Mucosa of stomach (tissue), 1 donor: ENCODE data around the gene GRM8.

Experiments used
- H3K27me3 ChIP-seq: one replicate; pipeline ENCODE4 v1.7.0; 2013; ENCODE audit warnings: mild to moderate bottlenecking, low read length; ENCODE audit not compliant: control insufficient read depth, insufficient read depth
- H3K36me3 ChIP-seq: one replicate; pipeline ENCODE4 v1.7.0; 2013; ENCODE audit warnings: low read length; ENCODE audit not compliant: control insufficient read depth, insufficient read depth
- H3K4me1 ChIP-seq: one replicate; pipeline ENCODE4 v1.7.0; 2013; ENCODE audit warnings: mild to moderate bottlenecking, low read length; ENCODE audit not compliant: control insufficient read depth, insufficient read depth
- H3K4me3 ChIP-seq: one replicate; pipeline ENCODE4 v1.7.0; 2013; ENCODE audit warnings: low read length
- H3K9ac ChIP-seq: one replicate; pipeline ENCODE4 v1.7.0; 2013; ENCODE audit warnings: mild to moderate bottlenecking, low read length, moderate library complexity
- H3K9me3 ChIP-seq: one replicate; pipeline ENCODE4 v1.7.0; 2013; ENCODE audit warnings: mild to moderate bottlenecking, low read length, moderate library complexity; ENCODE audit not compliant: control insufficient read depth
- donor health status: Pancreatic carcinoma.

GRM8 gene

DNA sequence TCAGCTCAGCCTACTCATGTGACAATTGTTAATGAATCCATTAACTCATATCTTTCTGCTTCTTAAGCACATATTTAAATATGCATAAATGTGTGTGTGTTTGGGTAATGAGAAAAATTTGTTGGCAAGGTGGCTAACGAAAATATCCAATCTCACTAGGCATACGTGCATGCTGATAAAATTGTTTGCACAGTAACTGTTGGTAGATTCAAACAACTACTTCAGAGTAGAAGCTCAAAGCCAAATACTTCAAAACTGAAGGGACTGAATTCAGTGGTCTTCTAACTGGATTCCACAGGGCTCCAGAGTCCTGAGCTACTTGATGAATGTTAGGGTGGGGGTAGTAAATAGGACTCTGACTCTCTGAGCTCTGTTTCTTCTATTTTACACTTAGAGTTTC, 757.0 kb downstream of the GRM8 start:
- Histone ChIP-seq H3K4me3 (no peak overlapping the region), H3K4me1 (no peaks in the 10 kb centered on the region), H3K9me3 (no peaks in the 10 kb centered on the region), H3K36me3 (no peaks in the 10 kb centered on the region), H3K27me3 (no peaks in the 10 kb centered on the region), H3K9ac (no peak overlapping the region)

DNA sequence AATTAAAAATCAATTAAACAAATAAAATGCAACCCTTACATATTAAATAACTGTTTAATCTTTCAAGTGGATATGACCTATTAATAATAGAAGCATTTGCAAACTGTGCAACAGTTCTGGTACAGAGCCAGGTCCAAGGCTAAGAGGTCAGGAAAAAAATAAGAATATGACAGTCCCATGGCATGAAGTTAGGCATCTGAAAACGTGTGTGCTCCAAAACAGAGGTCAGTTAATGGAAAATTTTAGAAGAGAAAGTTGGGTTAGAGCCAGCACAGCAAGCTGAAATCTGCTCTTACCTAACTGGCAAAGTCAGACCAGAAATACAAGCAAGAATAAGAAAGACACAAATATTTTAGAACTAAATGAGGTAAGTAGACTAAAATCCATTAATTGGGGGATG, 757.7 kb downstream of the GRM8 start:
- Histone ChIP-seq H3K27me3 (no peaks in the 10 kb centered on the region), H3K4me1 (no peaks in the 10 kb centered on the region), H3K9me3 (no peaks in the 10 kb centered on the region), H3K36me3 (no peaks in the 10 kb centered on the region), H3K4me3 (no peak overlapping the region), H3K9ac (no peak overlapping the region)

- Histone ChIP-seq H3K27me3 (no peaks in the 10 kb centered on the region), H3K36me3 (no peaks in the 10 kb centered on the region), H3K9me3 (no peaks in the 10 kb centered on the region), H3K9ac (no peak overlapping the region), H3K4me1 (no peaks in the 10 kb centered on the region), H3K4me3 (no peak overlapping the region)
These were observed 758.9 kb downstream of the GRM8 start for GRCh38 chr7:126493801-126494200.

DNA sequence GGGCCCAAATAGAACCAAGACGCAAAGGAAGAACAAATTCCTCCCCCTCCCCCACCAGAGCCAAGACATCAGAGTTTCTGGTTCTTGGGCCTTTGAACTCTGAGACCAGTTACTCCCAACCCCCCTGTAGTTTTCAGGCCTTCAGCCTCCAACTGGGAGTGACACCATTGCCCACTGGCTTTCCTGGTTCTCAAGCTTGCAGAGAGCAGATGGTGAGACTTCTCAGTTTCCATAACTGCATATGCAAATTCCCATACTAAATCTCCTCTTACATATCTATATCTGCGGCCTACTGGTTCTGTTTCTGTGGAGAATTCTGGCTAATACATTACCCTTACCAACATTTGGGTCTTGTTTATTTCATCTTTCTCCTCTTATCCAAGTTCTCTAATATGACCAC, 762.9 kb downstream of the GRM8 start:
- H3K9ac ChIP-seq = no peak overlapping the region
- no peak overlapping the region for H3K4me3 ChIP-seq
- no peaks in the 10 kb centered on the region for H3K9me3 ChIP-seq
- H3K27me3 ChIP-seq = no peaks in the 10 kb centered on the region
- H3K4me1 ChIP-seq = no peaks in the 10 kb centered on the region
- H3K36me3 ChIP-seq = no peaks in the 10 kb centered on the region

GRCh38 chr7:126487728-126488442, 764.9 kb downstream of the GRM8 start:
- Histone ChIP-seq H3K4me3 (no peak overlapping the region), H3K9me3 (no peaks in the 10 kb centered on the region), H3K36me3 (no peaks in the 10 kb centered on the region), H3K9ac (no peak overlapping the region), H3K4me1 (no peaks in the 10 kb centered on the region), H3K27me3 (no peaks in the 10 kb centered on the region)

DNA sequence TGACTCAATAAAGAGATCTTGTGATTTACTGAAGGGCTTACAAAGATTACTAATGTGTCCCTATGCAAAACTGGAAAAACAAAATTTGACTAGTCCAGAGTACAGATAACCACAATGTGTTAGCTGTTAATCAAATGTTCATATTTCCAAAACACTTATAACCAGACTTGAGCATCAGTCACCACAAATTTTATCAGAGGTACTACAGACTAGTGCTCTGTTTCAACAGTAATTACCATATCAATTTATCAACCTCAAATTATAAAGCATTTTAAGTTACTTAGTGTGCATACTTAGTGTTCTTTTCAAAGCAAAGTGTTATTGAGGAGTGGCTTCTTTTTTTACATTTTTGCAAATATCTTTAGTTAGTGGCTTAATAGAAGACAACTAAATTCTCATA, 765.9 kb downstream of the GRM8 start:
- H3K27me3 ChIP-seq = no peaks in the 10 kb centered on the region
- H3K9me3 ChIP-seq = no peaks in the 10 kb centered on the region
- H3K4me3 ChIP-seq = no peak overlapping the region
- no peaks in the 10 kb centered on the region for H3K4me1 ChIP-seq
- H3K9ac ChIP-seq = no peak overlapping the region
- no peaks in the 10 kb centered on the region for H3K36me3 ChIP-seq

DNA sequence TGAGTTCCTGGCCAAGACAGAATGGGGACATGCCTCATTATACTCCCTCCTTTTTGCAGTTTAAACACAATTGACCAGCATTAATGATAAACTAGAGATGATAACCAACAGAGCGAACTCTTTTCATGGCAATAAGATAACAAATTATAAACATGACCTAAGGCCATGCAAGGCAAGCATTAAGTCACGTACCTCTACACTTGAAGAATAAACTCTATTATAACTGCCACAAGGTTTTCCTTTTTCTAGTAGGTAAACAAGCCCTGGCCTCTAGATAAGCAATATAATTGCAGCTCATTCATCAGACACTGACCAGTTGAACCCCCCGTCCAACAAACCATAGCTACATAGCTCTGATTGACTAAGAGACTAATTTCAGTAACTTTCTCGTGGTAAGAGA, 767.0 kb downstream of the GRM8 start:
- no peaks in the 10 kb centered on the region for H3K4me1 ChIP-seq
- no peaks in the 10 kb centered on the region for H3K27me3 ChIP-seq
- H3K9me3 ChIP-seq = no peaks in the 10 kb centered on the region
- H3K4me3 ChIP-seq = no peak overlapping the region
- H3K36me3 ChIP-seq = no peaks in the 10 kb centered on the region
- no peak overlapping the region for H3K9ac ChIP-seq

DNA sequence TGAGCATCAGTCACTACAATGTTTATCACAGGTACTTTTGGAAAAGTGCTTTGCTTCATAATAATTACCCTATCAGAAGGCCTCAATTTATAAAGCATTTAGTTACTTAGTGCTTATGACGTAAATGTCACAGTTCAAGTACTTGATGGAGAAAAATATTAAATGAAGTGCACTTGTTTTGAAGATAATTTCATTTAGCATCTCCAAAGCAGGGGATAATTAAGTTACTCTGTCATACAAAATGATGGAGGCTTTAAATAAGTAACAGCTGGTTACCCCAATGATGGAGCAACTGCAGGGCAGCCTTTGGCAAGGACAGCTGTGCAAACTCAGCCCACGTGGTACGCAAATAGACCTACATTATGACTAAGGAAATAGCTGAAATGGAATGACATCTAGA, 768.8 kb downstream of the GRM8 start:
- H3K4me1 ChIP-seq = no peaks in the 10 kb centered on the region
- no peak overlapping the region for H3K9ac ChIP-seq
- H3K4me3 ChIP-seq = no peak overlapping the region
- H3K36me3 ChIP-seq = no peaks in the 10 kb centered on the region
- H3K9me3 ChIP-seq = no peaks in the 10 kb centered on the region
- no peaks in the 10 kb centered on the region for H3K27me3 ChIP-seq

- Histone ChIP-seq H3K9me3 (no peaks in the 10 kb centered on the region), H3K27me3 (no peaks in the 10 kb centered on the region), H3K4me3 (no peak overlapping the region), H3K36me3 (no peaks in the 10 kb centered on the region), H3K9ac (no peak overlapping the region), H3K4me1 (no peaks in the 10 kb centered on the region)
These were observed 779.9 kb downstream of the GRM8 start for GRCh38 chr7:126472825-126473224.

DNA sequence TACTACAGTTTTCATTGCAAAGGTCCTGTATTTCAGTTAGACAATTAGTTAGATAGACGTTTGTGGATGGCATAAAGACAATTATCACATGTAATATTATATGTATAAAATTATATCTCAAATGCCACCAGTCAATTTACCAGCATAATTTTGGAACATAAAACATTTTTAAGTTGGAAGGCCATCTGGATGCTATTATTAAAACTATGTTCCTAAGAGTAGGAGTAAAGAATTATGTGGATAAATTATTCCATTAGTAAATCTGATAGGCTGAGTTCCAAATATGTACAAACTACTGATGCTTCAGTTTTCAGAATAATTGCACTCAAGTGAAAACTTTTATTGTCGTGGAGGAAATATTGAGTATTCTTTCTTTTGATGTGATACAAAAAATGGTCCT, 790.3 kb downstream of the GRM8 start:
- no peaks in the 10 kb centered on the region for H3K4me1 ChIP-seq
- no peaks in the 10 kb centered on the region for H3K36me3 ChIP-seq
- no peaks in the 10 kb centered on the region for H3K27me3 ChIP-seq
- H3K9me3 ChIP-seq = no peaks in the 10 kb centered on the region
- H3K4me3 ChIP-seq = no peak overlapping the region
- H3K9ac ChIP-seq = no peak overlapping the region

- no peaks in the 10 kb centered on the region for H3K36me3 ChIP-seq
- no peaks in the 10 kb centered on the region for H3K27me3 ChIP-seq
- no peak overlapping the region for H3K9ac ChIP-seq
- no peaks in the 10 kb centered on the region for H3K9me3 ChIP-seq
- H3K4me3 ChIP-seq = no peak overlapping the region
- H3K4me1 ChIP-seq = no peaks in the 10 kb centered on the region
These were observed 792.1 kb downstream of the GRM8 start for GRCh38 chr7:126460664-126461063.

DNA sequence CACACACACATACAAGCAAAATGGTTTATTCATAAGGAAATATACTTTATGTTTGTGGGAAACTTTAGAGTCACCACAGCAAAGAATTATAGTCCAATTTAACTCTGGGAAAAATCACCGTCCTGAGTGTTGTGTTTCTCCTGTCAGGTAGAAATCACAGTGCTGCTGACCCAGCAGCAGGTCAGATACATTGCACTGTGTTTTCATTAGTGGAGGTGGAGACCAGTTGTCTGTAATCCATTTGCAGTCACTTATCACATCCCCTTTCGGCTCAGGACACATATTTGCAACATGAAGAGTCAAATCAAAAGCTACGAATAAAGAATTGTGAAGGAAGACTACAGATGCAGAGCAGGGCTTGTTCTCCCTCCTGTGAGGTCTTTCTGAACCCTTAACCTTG, 799.6 kb downstream of the GRM8 start:
- no peak overlapping the region for H3K4me3 ChIP-seq

DNA sequence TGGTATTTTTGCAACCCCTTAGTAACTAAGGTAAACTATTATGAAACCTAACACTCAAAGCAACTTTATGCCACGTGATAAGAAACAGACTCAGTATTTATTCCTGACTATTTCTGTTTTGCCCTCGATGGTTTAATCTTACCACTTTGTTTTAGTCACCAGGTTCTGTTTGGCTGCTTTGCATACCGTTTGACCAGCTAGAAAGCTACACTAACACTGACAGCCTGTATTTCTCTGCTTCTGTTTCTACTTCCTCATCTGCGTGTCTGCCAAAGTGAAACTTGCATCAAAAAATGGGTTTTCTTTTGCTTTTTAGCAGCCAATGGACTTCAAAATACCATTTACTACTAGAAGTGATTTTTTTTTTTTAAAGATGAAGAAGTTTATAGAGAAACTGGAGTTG, 802.5 kb downstream of the GRM8 start:
- Histone ChIP-seq H3K4me3 (no peak overlapping the region), H3K27me3 (no peaks in the 10 kb centered on the region), H3K36me3 (no peaks in the 10 kb centered on the region), H3K9me3 (no peaks in the 10 kb centered on the region), H3K9ac (no peak overlapping the region), H3K4me1 (no peaks in the 10 kb centered on the region)

More for the DNA sequence above, 799.6 kb downstream of the GRM8 start:
- Histone ChIP-seq H3K9ac (no peak overlapping the region), H3K27me3 (no peaks in the 10 kb centered on the region), H3K9me3 (no peaks in the 10 kb centered on the region), H3K4me1 (no peaks in the 10 kb centered on the region), H3K36me3 (no peaks in the 10 kb centered on the region)
